SU-DHL-6 (cell line): ENCODE results near the gene SNCA.

ENCODE experiments used
- H2AFZ ChIP-seq: fragments of 200-600 bp; sonication (generic); 2 replicates; pipeline ENCODE4 v1.6.1; 2014; ENCODE audit warnings: low read depth, mild to moderate bottlenecking, moderate library complexity, mixed read lengths, antibody characterized with exemption, low read length; ENCODE audit not compliant: severe bottlenecking
- H3F3A ChIP-seq: fragments of 200-600 bp; shearing (Covaris generic); 2 replicates; pipeline ENCODE4 v1.6.0; 2016; ENCODE audit warnings: antibody characterized with exemption, mild to moderate bottlenecking; ENCODE audit not compliant: insufficient read depth
- H3K27ac ChIP-seq: fragments of 200-600 bp; sonication (generic); 2 replicates; pipeline ENCODE4 v1.5.1; 2016; ENCODE audit warnings: low read depth, mild to moderate bottlenecking, low read length, moderate library complexity, mixed read lengths
- H3K27me3 ChIP-seq: fragments of 200-600 bp; sonication (generic), shearing (Covaris generic); 2 replicates; pipeline ENCODE4 v1.6.0; 2014; ENCODE audit warnings: mild to moderate bottlenecking, low read length
- H3K36me3 ChIP-seq: fragments of 200-600 bp; sonication (generic); 2 replicates; pipeline ENCODE4 v1.6.1; 2014; ENCODE audit warnings: mild to moderate bottlenecking, low read length, mixed read lengths
- H3K4me2 ChIP-seq: fragments of 300-600, 200-600 bp; shearing (Covaris generic), sonication (generic); 2 replicates; pipeline ENCODE4 v1.6.0; 2014; ENCODE audit warnings: low read length, low read depth, mild to moderate bottlenecking; ENCODE audit not compliant: poor library complexity, severe bottlenecking
- H3K4me3 ChIP-seq: fragments of 200-600 bp; sonication (generic); 2 replicates; pipeline ENCODE4 v1.5.1; 2014; ENCODE audit warnings: antibody characterized with exemption, low read length, mild to moderate bottlenecking, mixed read lengths; ENCODE audit not compliant: insufficient read depth, poor library complexity, severe bottlenecking
- H3K79me2 ChIP-seq: fragments of 200-600 bp; sonication (generic); 2 replicates; pipeline ENCODE4 v1.6.1; 2014; ENCODE audit warnings: mild to moderate bottlenecking, low read length, moderate library complexity; ENCODE audit not compliant: insufficient read depth
- H3K9ac ChIP-seq: fragments of 200-600 bp; sonication (generic); 2 replicates; pipeline ENCODE4 v1.7.0; 2014; ENCODE audit warnings: mild to moderate bottlenecking, low read length
- H3K9me2 ChIP-seq: fragments of 200-600 bp; sonication (generic); replicated peaks from 2 replicates; pipeline ENCODE4 v1.6.1; 2014; ENCODE audit warnings: low read length; ENCODE audit not compliant: insufficient read depth
- H3K9me3 ChIP-seq: fragments of 200-600 bp; sonication (generic); 2 replicates; pipeline ENCODE4 v1.6.1; 2014; ENCODE audit warnings: low read length, mixed read lengths; ENCODE audit not compliant: insufficient read depth
- H4K20me1 ChIP-seq: fragments of 200-600 bp; sonication (generic); 2 replicates; pipeline ENCODE4 v1.6.1; 2014; ENCODE audit warnings: low read depth, mild to moderate bottlenecking, antibody characterized with exemption, low read length, moderate library complexity, mixed read lengths
- EZH2phosphoT487 ChIP-seq: fragments of 200-600 bp; sonication (generic), shearing (Covaris generic); conservative IDR thresholded peaks from 2 replicates; pipeline ENCODE4 v1.6.1; 2018; ENCODE audit warnings: mild to moderate bottlenecking, antibody characterized with exemption, low read length, moderate library complexity, mixed read lengths
- TF ChIP-seq, protein P1 (sequence below): fragments of 200-600 bp; sonication (generic); IDR thresholded peaks from one replicate; pipeline ENCODE4 v1.5.1; 2017; ENCODE audit warnings: antibody characterized with exemption, mild to moderate bottlenecking, low read length, moderate library complexity; ENCODE audit not compliant: insufficient read depth, poor library complexity, severe bottlenecking

SNCA gene

DNA sequence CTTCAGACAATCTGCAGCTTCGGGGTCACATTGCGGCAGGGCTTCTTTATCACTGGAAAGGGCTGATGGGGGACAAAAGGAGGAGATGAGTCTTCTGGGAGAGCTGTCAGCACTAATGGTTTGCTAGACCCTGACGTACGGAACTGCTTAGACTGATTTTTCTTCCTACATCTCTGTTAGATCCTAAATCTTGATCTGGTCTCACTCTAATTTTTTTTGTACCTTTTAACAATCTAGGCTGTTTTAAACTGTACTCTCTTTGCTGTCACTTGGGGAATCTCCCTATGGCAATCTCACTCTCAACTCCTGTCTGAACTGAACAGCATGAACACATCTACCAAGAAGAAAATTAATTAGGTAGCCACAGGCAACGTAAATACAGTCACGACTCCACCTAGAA lies 120.1 kb downstream of the SNCA start:
- Histone ChIP-seq H3K9ac (no peak overlapping the region), H3K9me2 (no peaks in the 10 kb centered on the region), H3K4me2 (no peak overlapping the region), H3K79me2 (no peaks in the 10 kb centered on the region), H3K27me3 (no peaks in the 10 kb centered on the region), H4K20me1 (no peaks in the 10 kb centered on the region), H3K36me3 (no peaks in the 10 kb centered on the region), H3K4me3 (no peak overlapping the region), H3K27ac (no peak overlapping the region), H3F3A (no peaks in the 10 kb centered on the region), H3K9me3 (no peaks in the 10 kb centered on the region), H2AFZ (no peak overlapping the region)
- no peak for TF ChIP-seq EZH2phosphoT487
- TF ChIP-seq, protein P1, sequence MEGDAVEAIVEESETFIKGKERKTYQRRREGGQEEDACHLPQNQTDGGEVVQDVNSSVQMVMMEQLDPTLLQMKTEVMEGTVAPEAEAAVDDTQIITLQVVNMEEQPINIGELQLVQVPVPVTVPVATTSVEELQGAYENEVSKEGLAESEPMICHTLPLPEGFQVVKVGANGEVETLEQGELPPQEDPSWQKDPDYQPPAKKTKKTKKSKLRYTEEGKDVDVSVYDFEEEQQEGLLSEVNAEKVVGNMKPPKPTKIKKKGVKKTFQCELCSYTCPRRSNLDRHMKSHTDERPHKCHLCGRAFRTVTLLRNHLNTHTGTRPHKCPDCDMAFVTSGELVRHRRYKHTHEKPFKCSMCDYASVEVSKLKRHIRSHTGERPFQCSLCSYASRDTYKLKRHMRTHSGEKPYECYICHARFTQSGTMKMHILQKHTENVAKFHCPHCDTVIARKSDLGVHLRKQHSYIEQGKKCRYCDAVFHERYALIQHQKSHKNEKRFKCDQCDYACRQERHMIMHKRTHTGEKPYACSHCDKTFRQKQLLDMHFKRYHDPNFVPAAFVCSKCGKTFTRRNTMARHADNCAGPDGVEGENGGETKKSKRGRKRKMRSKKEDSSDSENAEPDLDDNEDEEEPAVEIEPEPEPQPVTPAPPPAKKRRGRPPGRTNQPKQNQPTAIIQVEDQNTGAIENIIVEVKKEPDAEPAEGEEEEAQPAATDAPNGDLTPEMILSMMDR, result no peak

DNA sequence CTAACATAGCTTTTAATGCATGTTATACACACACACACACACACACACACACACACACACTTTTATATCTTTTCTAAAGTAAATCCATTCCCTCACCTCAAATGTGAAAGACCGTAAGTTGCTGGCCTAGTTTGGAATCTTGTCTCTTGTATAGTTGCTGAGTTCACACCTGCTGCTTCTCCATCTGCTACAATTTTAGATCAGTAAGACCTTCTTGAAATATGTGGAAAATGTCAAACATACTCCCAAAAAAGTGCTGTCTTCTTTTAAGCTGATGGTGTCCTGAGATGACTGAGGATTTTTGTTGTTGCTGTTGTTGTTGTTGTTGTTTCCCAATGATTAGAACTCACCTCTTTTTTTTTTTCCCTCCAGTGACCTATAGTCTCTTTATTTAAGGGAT lies 121.3 kb downstream of the SNCA start:
- H3K36me3 ChIP-seq, result no peaks in the 10 kb centered on the region
- H3K9ac ChIP-seq, result no peak overlapping the region
- no peaks in the 10 kb centered on the region for H3K27me3 ChIP-seq
- H3K4me2 ChIP-seq, result no peak overlapping the region
- no peak for TF ChIP-seq EZH2phosphoT487
- TF ChIP-seq, protein P1, result no peak
- no peak overlapping the region for H3K27ac ChIP-seq
- no peaks in the 10 kb centered on the region for H3K9me3 ChIP-seq
- no peak overlapping the region for H2AFZ ChIP-seq
- H4K20me1 ChIP-seq, result no peaks in the 10 kb centered on the region
- no peaks in the 10 kb centered on the region for H3K79me2 ChIP-seq
- no peaks in the 10 kb centered on the region for H3F3A ChIP-seq
- no peak overlapping the region for H3K4me3 ChIP-seq
- no peaks in the 10 kb centered on the region for H3K9me2 ChIP-seq

DNA sequence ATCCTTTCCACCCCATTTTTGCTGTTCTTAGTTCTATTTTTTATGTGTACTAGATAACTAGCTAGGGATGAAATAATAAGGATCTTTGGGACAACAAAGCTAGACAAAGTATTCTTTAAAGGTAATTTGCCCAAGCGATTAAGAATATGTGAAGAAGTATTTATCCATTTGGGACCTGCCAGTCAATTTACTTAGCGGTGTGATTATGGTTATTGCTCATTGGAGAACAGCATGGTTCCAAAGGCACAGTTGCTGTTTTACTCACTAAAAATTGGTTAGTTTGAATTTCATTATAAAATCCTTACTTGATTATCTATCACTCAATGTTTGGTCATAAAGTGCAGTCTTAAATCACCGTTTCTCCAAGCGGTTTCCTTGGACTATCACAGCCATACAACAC lies 124.1 kb downstream of the SNCA start:
- Histone ChIP-seq H3K4me3 (no peak overlapping the region), H3K9me3 (no peaks in the 10 kb centered on the region), H3K79me2 (no peaks in the 10 kb centered on the region), H2AFZ (no peak overlapping the region), H3K4me2 (no peak overlapping the region), H3K36me3 (no peaks in the 10 kb centered on the region), H3K27me3 (no peaks in the 10 kb centered on the region), H3F3A (no peaks in the 10 kb centered on the region), H4K20me1 (no peaks in the 10 kb centered on the region), H3K9ac (no peak overlapping the region), H3K9me2 (no peaks in the 10 kb centered on the region), H3K27ac (no peak overlapping the region)
- TF ChIP-seq, protein P1, result no peak
- no peak for TF ChIP-seq EZH2phosphoT487
